Lower lobe of right lung (tissue), 2 donors: ENCODE results near the gene CARHSP1. TPM values are rescaled to one million over a fixed set of nuclear protein-coding genes. Genes with fewer than 3 reads are reported as not detected.
A peak's percentile ranks its signal among the peaks of the same experiment; 100 is the strongest.

ENCODE experiments used
- ATAC-seq, 2 donors: fragments of 200-7000 bp; cut with Tn5 transposase; one replicate each; pipeline ENCODE4 v1.9.1; 2020 to 2022; ENCODE audit warnings: mild to moderate bottlenecking in 2 of 2, moderate library complexity in 2 of 2
- DNase-seq: peaks from one replicate; pipeline ENCODE4 v3.0.0-alpha.2; 2020
- H3K27ac ChIP-seq: fragments of 200-600 bp; one replicate; pipeline ENCODE4 v1.8.0; 2022
- H3K27me3 ChIP-seq: fragments of 200-600 bp; one replicate; pipeline ENCODE4 v1.8.0; 2022; ENCODE audit warnings: low read depth
- H3K36me3 ChIP-seq: fragments of 200-600 bp; one replicate; pipeline ENCODE4 v1.8.0; 2022; ENCODE audit warnings: mild to moderate bottlenecking
- H3K4me1 ChIP-seq: fragments of 200-600 bp; one replicate; pipeline ENCODE4 v1.8.0; 2022
- H3K4me3 ChIP-seq: fragments of 200-600 bp; one replicate; pipeline ENCODE4 v1.8.0; 2022; ENCODE audit warnings: mild to moderate bottlenecking
- H3K9me3 ChIP-seq: fragments of 200-600 bp; one replicate; pipeline ENCODE4 v1.8.0; 2022
- intact Hi-C: fragments of 100-400 bp; cut with DNase I; formaldehyde crosslinking; loops from one replicate; pipeline ENCODE4 v1.11.0; 2022
- total RNA-seq: library from RNA; stranded (reverse); fragmentation: NEBNext Ultra II Directional; extraction: Animal tissue kit (Norgen Biotek cat#: 25700); gene quantifications from one replicate; pipeline ENCODE4 v1.2.1, GENCODE V29; 2021
- TF ChIP-seq, protein P1 (sequence below): fragments of 200-600 bp; IDR thresholded peaks from one replicate; pipeline ENCODE4 v1.8.0; 2022; ENCODE audit warnings: antibody characterized with exemption, mild to moderate bottlenecking
- donor health status: DM: no; HTN: yes; CAD: no; lungs with severe emphysema.

Gene CARHSP1
- total RNA-seq, 1 donor from 2014 or later = 89.0 TPM

DNA sequence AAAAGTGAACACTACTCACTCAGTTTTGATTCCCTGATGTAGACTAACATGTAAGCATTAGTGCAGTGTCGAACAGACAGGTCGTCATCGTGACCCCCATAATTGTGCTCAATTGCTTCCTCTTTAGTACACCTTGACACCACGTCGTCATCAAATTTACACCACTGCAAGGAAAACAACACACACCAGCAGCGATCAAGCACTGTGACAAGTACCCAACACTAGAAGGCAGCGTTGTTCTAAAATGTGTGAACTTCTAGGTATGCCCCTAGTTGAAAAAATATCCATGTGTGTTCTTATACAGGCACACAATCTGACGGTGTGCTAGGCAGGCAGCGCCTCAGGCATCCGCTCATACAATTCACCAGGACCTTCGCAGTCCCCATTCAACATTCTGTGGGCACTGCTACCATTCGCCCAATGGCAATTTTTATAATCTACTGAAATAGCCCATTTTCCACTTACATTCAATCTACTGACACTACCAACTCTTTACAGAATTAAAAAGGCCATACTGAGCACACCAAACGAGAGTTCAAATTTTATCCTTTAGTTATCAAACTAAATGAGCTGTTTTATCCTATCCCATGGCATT is 36.5 kb upstream of the CARHSP1 start:
- peaks cover 100% of the 10 kb centered on the region for H3K36me3 ChIP-seq
- intact Hi-C loops = no loop called here
- ATAC-seq = peak in 1 of 2 donors; percentile 55

DNA sequence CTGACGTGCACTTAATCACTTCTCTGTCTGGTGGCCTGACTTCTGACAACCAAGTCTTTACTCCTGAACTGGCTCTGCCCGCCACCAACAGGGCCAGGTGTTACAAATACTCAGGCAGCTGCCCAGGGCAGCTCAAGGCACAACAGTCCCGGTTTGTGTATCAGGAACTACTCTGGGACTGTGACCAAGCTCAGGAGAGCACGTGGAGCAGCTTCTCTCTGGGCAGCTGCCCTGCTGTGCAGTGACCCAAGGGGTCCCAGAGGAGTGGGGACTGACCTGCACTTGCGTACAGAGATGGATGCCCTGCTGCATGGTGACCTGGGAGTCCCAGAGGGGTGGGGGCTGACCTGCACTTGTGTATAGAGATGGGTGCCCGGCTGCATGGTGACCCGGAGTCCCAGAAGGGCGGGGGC is 35.2 kb upstream of the CARHSP1 start:
- Histone ChIP-seq H3K9me3 (no peaks in the 10 kb centered on the region), H3K27ac (no peak overlapping the region), H3K4me1 (no peaks in the 10 kb centered on the region), H3K4me3 (no peak overlapping the region), H3K36me3 (peaks cover 100% of the 10 kb centered on the region), H3K27me3 (no peaks in the 10 kb centered on the region)
- DNase-seq (no peak), ATAC-seq (no peak)
- intact Hi-C loops = no loop called here
- TF ChIP-seq, protein P1, sequence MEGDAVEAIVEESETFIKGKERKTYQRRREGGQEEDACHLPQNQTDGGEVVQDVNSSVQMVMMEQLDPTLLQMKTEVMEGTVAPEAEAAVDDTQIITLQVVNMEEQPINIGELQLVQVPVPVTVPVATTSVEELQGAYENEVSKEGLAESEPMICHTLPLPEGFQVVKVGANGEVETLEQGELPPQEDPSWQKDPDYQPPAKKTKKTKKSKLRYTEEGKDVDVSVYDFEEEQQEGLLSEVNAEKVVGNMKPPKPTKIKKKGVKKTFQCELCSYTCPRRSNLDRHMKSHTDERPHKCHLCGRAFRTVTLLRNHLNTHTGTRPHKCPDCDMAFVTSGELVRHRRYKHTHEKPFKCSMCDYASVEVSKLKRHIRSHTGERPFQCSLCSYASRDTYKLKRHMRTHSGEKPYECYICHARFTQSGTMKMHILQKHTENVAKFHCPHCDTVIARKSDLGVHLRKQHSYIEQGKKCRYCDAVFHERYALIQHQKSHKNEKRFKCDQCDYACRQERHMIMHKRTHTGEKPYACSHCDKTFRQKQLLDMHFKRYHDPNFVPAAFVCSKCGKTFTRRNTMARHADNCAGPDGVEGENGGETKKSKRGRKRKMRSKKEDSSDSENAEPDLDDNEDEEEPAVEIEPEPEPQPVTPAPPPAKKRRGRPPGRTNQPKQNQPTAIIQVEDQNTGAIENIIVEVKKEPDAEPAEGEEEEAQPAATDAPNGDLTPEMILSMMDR = no peak

More for the DNA sequence above, 36.5 kb upstream of the CARHSP1 start:
- H3K27me3 ChIP-seq = no peaks in the 10 kb centered on the region
- H3K9me3 ChIP-seq = no peaks in the 10 kb centered on the region
- no peaks in the 10 kb centered on the region for H3K4me1 ChIP-seq
- no peak overlapping the region for H3K4me3 ChIP-seq
- TF ChIP-seq, protein P1 = peak; percentile 21
- no peak overlapping the region for H3K27ac ChIP-seq
- DNase-seq = no peak

DNA sequence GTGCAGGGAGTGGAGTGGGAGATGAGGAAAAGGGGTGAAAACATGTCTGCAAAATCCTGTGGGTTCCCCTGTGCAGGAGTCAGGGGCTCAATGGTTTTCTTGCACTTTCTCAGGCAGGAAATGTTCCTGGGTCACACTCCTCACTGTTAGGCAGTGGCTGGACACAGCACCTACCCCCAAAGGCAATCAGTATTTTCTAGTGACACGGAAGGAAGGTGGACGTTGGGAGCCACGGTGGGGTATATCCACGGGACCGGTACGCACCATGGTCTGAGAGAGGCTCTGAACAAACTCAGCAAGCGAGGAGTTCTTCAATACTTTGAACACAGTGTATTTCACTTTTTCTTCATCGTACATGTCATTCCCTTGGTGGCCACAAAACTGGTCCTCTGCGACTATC is 34.2 kb upstream of the CARHSP1 start:
- no peaks in the 10 kb centered on the region for H3K4me1 ChIP-seq
- no peaks in the 10 kb centered on the region for H3K27me3 ChIP-seq
- TF ChIP-seq, protein P1 = no peak
- peaks cover 100% of the 10 kb centered on the region for H3K36me3 ChIP-seq
- no peak overlapping the region for H3K4me3 ChIP-seq
- ATAC-seq = no peak
- intact Hi-C loops = no loop called here
- no peak for DNase-seq
- H3K9me3 ChIP-seq = no peaks in the 10 kb centered on the region
- no peak overlapping the region for H3K27ac ChIP-seq

DNA sequence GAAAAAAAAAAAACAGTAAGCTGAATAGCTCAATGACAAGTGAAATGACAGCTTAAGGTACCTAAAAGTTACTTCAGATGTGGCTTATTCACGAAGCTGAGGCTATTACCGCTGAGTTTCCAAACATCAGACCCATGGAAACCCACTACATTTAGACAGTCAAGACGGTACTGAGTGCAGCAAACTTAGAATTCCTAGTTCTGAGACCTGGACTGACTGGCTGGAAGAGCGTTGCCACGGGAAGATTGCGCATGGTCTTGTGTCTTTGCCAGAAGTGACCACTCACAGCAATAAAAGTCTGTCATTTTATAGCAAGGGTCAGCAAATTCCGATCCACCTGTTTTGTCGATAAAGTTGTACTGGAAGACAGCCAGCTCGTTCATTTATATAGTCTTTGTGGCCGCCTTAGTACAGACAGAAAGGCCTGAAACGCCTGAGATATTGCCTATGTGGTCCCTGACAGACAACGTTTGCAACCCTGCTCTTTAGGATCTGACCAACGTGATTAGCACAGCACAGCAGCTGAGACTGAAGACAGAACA is 32.6 kb upstream of the CARHSP1 start:
- DNase-seq = no peak

DNA sequence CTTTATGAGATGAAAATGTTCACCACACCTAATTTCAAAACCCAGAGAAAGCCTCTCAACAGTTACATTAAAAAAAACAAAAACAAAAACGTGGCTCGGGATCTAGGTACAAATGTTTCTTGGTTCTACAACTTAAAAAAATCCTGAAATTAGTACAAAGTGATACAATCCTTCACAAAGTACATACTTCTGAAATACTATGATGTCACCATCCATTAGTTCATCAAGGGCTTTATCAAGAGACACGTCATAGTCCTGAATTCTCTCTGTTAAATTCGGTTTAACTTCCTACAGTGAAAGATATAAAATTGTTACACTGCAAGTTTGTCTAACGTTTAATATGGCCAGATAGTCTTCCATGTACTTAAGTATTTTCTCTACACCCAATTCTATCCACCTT is 31.5 kb upstream of the CARHSP1 start:
- Histone ChIP-seq H3K9me3 (no peaks in the 10 kb centered on the region), H3K36me3 (peaks cover 100% of the 10 kb centered on the region), H3K27ac (no peak overlapping the region), H3K4me1 (no peaks in the 10 kb centered on the region), H3K27me3 (no peaks in the 10 kb centered on the region), H3K4me3 (no peak overlapping the region)
- TF ChIP-seq, protein P1 = no peak
- DNase-seq (no peak), ATAC-seq (no peak)
- intact Hi-C loops = no loop called here

More for the DNA sequence above, 32.6 kb upstream of the CARHSP1 start:
- H3K36me3 ChIP-seq = peaks cover 100% of the 10 kb centered on the region
- no peaks in the 10 kb centered on the region for H3K9me3 ChIP-seq
- no peak for ATAC-seq
- TF ChIP-seq, protein P1 = no peak
- no peaks in the 10 kb centered on the region for H3K4me1 ChIP-seq
- no peak overlapping the region for H3K27ac ChIP-seq
- no peaks in the 10 kb centered on the region for H3K27me3 ChIP-seq
- intact Hi-C loops = no loop called here
- H3K4me3 ChIP-seq = no peak overlapping the region
